Stimulated activated CD4-positive, alpha-beta T cell treated with anti-CD3 and anti-CD28 coated beads, Interleukin-2, amount 100 ng/mL, for 4 hours (primary cell): ENCODE data around the gene LAMA2.

ENCODE experiments used
- DNase-seq: peaks from one replicate; pipeline ENCODE4 v3.0.0-alpha.2; 2020; ENCODE audit warnings: low read depth

Gene LAMA2

GRCh38 chr6:129519750-129520149, 636.8 kb downstream of the LAMA2 start:
- DNase-seq = no peak

- no peak for DNase-seq
These were observed 639.0 kb downstream of the LAMA2 start for GRCh38 chr6:129521946-129522345.

DNA sequence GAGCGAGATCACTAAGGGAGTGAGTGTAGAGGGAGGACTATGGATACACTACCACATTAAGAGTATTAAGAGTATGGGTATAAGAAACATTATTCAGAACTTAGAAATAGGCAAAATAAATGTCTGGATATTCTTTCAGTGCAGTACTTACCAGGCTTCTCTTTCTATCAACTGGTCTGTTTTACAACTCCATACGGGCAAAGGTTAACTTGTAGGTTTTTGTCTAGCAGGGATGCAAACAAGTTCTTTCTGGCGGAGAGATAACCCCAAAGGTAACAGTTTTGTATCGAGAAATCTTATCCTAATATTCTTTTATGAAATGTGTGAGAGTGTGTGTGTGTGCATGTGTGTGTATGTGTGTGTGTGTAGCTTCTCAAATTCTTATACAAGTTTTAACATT, 640.9 kb downstream of the LAMA2 start:
- DNase-seq = no peak

GRCh38 chr6:129525055-129525454, 642.1 kb downstream of the LAMA2 start:
- DNase-seq = no peak

DNA sequence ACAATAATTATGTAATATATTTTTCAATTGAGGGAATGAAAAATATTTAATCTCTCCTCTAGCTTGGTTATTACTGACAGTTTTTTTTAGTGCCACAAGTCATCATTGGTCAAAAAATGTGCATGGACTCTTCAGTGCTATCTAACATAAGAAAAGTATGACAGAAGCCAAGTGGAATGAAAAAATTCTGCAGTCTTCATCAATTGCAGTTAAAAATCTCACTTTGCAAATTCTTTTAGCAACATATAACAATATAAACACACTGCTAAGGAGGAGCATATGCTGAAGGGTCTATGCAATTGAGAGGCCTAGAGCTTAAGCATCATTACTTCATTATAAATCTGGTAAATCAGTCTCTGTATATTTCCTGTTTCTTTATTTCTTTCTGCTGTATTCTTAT, 652.0 kb downstream of the LAMA2 start:
- no peak for DNase-seq

GRCh38 chr6:129536271-129536670, 653.3 kb downstream of the LAMA2 start:
- DNase-seq = no peak

GRCh38 chr6:129539032-129539431, 656.1 kb downstream of the LAMA2 start:
- DNase-seq = no peak

DNA sequence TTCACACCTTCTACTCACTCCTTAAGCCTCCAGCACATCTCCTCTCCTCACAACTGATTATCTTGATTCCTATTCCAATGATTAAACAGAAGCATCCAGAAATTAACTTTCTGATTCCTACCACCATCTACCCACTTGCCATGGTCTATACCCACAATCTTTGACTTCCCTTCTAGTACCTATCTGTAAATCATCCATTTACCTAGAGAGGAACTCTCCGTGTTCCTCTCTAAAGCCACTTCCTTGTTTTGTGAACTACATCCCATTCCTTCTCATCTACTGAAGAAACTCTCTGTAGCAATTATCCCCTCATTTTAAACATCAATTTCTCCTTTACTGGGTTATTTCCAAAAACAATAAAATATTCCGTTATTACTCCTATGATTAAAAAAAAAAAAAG, 659.8 kb downstream of the LAMA2 start:
- DNase-seq = no peak

DNA sequence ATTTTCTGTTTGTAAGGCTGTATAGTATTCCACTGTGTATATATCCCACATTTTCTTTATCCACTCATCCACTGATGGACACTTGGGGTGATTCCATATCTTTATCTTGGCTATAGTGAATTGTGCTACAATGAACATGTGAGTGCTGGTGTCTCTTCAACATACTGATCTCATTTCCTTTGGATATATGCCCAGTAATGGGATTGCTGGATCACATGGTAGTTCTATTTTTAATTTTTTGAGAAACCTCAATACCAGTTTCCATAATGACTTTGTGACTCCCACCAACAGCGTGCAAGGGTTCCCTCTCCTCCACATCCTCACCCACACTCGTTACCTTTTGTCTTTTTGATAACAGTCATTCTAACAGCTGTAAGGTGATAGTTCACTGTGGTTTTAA, 661.0 kb downstream of the LAMA2 start:
- DNase-seq = no peak

GRCh38 chr6:129544892-129545612, 662.1 kb downstream of the LAMA2 start:
- DNase-seq = no peak

- DNase-seq = no peak
These were observed 663.8 kb downstream of the LAMA2 start for GRCh38 chr6:129546702-129547101.

DNA sequence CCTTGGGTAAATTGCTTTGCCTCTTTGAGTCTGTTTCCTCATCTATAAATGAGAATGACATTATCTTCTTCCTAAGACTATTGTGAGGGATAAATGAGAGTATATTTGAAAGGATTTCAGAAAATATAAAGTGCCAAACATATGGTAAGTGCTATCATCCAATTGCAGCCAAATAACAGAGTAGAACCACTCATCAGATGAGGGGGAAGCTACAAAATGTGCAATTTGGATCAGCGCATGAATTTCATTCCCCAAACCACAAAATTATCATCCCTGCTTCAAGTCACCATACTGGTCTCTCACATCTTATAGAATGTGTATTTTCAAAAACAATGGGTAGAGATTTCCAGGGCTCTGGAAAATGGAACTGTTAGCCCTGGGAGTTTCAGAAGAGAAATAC, 668.5 kb downstream of the LAMA2 start:
- no peak for DNase-seq

DNA sequence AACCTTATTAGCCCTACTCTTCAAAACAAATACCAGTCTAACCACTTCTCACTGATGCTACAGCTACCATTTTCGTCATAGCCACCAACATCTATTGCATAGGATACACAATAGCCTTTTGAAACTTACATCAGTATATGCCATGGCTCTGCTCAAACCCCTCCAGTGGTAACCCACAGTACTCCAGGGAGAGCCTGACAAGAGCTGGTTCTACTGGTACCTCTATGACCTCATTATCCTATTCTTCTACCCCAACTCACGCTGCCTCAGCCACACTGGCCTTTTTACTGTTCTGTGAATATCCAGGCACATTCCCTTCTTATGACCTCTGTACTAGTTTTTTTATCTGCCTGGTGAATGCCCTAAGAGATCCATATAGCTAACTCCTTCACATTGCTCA, 669.5 kb downstream of the LAMA2 start:
- no peak for DNase-seq

DNA sequence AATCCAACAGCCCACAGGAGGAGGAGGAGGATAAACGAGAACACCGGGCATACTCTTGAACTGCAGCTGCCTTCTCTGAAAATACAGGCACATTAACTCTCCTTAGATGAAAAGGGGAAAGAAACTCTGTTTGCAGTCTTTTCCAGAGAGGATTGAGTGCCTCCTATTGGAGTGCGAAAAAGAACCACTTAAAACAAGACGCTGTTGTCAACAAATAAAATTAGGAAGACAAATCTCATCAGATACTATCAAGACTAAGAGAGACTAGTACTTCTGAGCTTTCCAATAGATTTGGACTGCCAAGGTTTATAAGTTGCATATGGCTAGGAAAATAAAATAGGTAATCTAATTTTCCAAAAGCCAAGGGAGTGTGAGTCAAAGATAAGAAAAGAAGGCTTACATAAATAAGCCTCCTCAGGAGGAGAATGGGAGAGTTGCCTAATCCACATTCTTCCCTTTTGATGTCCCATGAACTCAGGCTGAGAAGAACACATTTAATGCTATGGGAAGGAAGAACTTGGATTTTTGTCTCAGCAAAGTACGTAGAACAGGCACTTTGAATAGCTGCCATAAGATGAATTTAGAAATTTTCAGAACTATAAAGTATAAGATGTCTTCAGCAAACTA, 672.4 kb downstream of the LAMA2 start:
- no peak for DNase-seq

DNA sequence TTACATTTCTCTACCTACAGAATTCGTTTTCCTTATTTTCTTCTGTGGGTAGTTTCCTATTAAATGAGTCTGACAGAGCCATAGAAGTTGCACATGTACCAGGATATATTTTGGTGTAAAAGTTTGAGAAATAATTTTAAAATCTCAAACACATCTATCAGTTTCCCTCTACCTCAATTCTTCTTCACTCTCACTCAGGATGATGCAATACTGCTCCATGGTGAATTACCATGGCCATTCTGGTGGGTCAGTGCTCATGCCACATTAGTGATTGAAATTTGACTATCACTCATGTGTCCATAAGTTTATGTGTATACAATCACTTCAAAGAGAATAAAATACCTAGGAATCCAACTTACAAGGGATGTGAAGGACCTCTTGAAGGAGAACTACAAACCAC, 675.3 kb downstream of the LAMA2 start:
- no peak for DNase-seq

DNA sequence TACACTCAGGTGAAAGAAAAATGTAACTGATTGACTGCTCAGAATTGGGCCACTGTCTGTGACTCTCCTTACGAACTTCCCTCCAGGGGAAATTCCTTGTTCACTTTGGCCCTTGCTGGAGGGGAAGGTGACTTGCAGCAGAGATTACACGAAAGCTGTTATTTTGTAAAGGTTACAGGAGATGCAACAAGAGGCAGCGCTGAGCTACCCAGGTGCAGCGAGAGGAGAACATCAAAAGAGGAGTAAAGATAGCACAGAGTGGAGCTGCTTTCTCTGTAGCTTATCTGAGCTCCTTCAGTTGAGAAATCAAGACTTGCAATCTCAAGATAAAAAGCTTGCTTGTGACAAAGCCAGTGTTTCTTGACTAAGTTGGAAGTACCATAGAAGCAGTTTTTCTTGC, 682.4 kb downstream of the LAMA2 start:
- no peak for DNase-seq

DNA sequence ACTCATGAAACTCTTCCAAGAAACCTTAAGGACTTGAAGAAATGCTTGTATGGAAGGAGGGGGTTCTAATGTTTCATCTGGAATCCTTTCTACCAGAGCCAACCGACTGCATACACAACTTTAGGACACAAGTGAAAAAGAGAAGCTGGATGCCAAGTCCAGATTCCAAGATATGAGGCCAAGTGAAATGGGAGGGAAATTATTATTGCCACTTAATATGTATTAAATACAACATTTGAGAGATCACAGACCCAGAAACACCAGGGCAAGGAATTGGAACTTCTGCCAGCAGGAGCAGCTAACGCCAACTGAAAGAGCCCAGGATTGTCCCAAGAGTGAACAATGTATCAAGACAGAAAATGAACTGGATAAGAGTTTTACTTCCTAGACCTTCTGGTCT, 682.9 kb downstream of the LAMA2 start:
- DNase-seq = no peak
